Endothelial cell of umbilical vein (primary cell): ENCODE measurements around the gene IL17RB. TPM values are rescaled to one million over a fixed set of nuclear protein-coding genes. Genes with fewer than 3 reads are reported as not detected.

Experiments
- BruUV-seq: library from RNA; stranded (reverse); fragments of 400-500 nt; replicated peaks from 2 replicates; lab custom pipeline; 2021; lab: Mats Ljungman, UMichigan
- CTCF ChIA-PET: fragments of 300-600, 350-600 bp; sonication (Branson Sonifier 250); formaldehyde crosslinking; loops from one replicate; lab custom pipeline; 2021; ENCODE audit warnings: antibody characterized with exemption, inconsistent platforms; lab: Charles Lee
- POLR2A ChIA-PET: fragments of 300-600, 350-600 bp; sonication (Branson Sonifier 250); formaldehyde crosslinking; loops from one replicate; lab custom pipeline; 2021; ENCODE audit warnings: antibody characterized with exemption, inconsistent platforms; lab: Charles Lee
- DNase-seq: peaks from one replicate; pipeline ENCODE4 v3.0.0-alpha.2; 2011; ENCODE audit warnings: low read depth, low spot score
- FAIRE-seq: peaks from 2 replicates; lab custom pipeline; 2011; peaks lifted over from hg19 to GRCh38; lab: Jason Lieb, UNC
- H2AFZ ChIP-seq: 2 replicates; pipeline ENCODE4 v1.6.0; 2012; ENCODE audit warnings: low read depth, low read length, control low read depth, inconsistent platforms
- H3K27ac ChIP-seq: 2 replicates; pipeline ENCODE4 v1.5.1; 2011; ENCODE audit warnings: low read depth, mild to moderate bottlenecking, control low read depth, low read length, moderate library complexity; ENCODE audit not compliant: insufficient read depth
- H3K27me3 ChIP-seq, 2 experiments: 2 replicates each; pipeline versions ENCODE4 v1.6.0 to v1.6.1; 2011; ENCODE audit warnings: low read length in 2 of 2, mixed read lengths in 1 of 2; ENCODE audit not compliant: control insufficient read depth in 2 of 2, insufficient read depth in 2 of 2
- H3K36me3 ChIP-seq, 2 experiments: 2 replicates in 1 of 2; 3 replicates in 1 of 2; pipeline ENCODE4 v1.5.1; 2011; ENCODE audit warnings: low read length in 2 of 2, mild to moderate bottlenecking in 1 of 2, moderate library complexity in 1 of 2; ENCODE audit not compliant: control insufficient read depth in 2 of 2, insufficient read depth in 2 of 2; ENCODE audit errors: extremely low read depth in 1 of 2
- H3K4me1 ChIP-seq: 3 replicates; pipeline ENCODE4 v1.5.1; 2011; ENCODE audit warnings: mild to moderate bottlenecking, low read length; ENCODE audit not compliant: control insufficient read depth, insufficient read depth; ENCODE audit errors: extremely low read depth
- H3K4me2 ChIP-seq: 2 replicates; pipeline ENCODE4 v1.6.1; 2011; ENCODE audit warnings: low read length, control low read depth, mixed read lengths; ENCODE audit not compliant: insufficient read depth
- H3K4me3 ChIP-seq, 3 experiments: fragments of 200-600 bp in 1 of 3; sonication (generic), shearing (Covaris generic) in 1 of 3; replicated peaks in 1 of 3; 2 replicates each; pipeline ENCODE4 v1.5.1; 2011 to 2016; ENCODE audit warnings: control low read depth in 3 of 3, low read length in 3 of 3, mild to moderate bottlenecking in 2 of 3, inconsistent platforms in 1 of 3, low read depth in 1 of 3, moderate library complexity in 1 of 3; ENCODE audit not compliant: insufficient read depth in 1 of 3
- H3K79me2 ChIP-seq: 2 replicates; pipeline ENCODE4 v1.6.0; 2012; ENCODE audit warnings: low read length, inconsistent platforms; ENCODE audit not compliant: control insufficient read depth, insufficient read depth
- H3K9ac ChIP-seq: replicated peaks from 2 replicates; pipeline ENCODE3; 2011; ENCODE audit warnings: low read length, control low read depth; ENCODE audit not compliant: insufficient read depth; ENCODE audit errors: extremely low read depth
- H3K9me1 ChIP-seq: replicated peaks from 3 replicates; pipeline ENCODE4 v1.6.0; 2011; ENCODE audit warnings: mild to moderate bottlenecking, low read length; ENCODE audit not compliant: control insufficient read depth, insufficient read depth; ENCODE audit errors: extremely low read depth
- H3K9me3 ChIP-seq: replicated peaks from 2 replicates; pipeline ENCODE4 v1.5.1; 2012; ENCODE audit warnings: low read length, inconsistent platforms; ENCODE audit not compliant: control insufficient read depth, insufficient read depth
- H4K20me1 ChIP-seq: replicated peaks from 2 replicates; pipeline ENCODE3; 2011; ENCODE audit warnings: mild to moderate bottlenecking, low read length; ENCODE audit not compliant: control insufficient read depth, insufficient read depth; ENCODE audit errors: extremely low read depth
- CTCF ChIP-seq, 2 donors: IDR thresholded peaks; 1 replicate in 1 of 2; 2 replicates in 1 of 2; pipeline ENCODE4 v1.5.1; 2011; ENCODE audit warnings: low read length in 2 of 2, mild to moderate bottlenecking in 2 of 2, moderate library complexity in 2 of 2, control low read depth in 1 of 2, inconsistent platforms in 1 of 2, low read depth in 1 of 2; ENCODE audit not compliant: insufficient read depth in 1 of 2; ENCODE audit errors: extremely low read depth in 1 of 2
- EZH2 ChIP-seq: IDR thresholded peaks from 2 replicates; pipeline ENCODE4 v1.6.1; 2012; ENCODE audit warnings: borderline replicate concordance, low read depth, mild to moderate bottlenecking, moderate library complexity, low read length, inconsistent platforms; ENCODE audit not compliant: severe bottlenecking
- FOS ChIP-seq: IDR thresholded peaks from 2 replicates; pipeline ENCODE4 v1.6.1; 2011; ENCODE audit warnings: mild to moderate bottlenecking, low read length, moderate library complexity, borderline replicate concordance; ENCODE audit not compliant: insufficient read depth
- GATA2 ChIP-seq: IDR thresholded peaks from 2 replicates; pipeline ENCODE4 v1.7.0; 2011; ENCODE audit warnings: low read depth, mild to moderate bottlenecking, moderate library complexity, mixed read lengths, low read length; ENCODE audit not compliant: insufficient read length, insufficient read depth
- JUN ChIP-seq: IDR thresholded peaks from 2 replicates; pipeline ENCODE4 v1.6.1; 2011; ENCODE audit warnings: borderline replicate concordance, low read depth; ENCODE audit not compliant: insufficient read length, insufficient read depth
- MAX ChIP-seq: IDR thresholded peaks from 2 replicates; pipeline ENCODE4 v1.6.1; 2011; ENCODE audit not compliant: insufficient read depth, insufficient read length
- MYC ChIP-seq: IDR thresholded peaks from one replicate; pipeline ENCODE4 v1.6.1; 2011; ENCODE audit warnings: mild to moderate bottlenecking, low read depth, low read length
- POLR2A ChIP-seq: IDR thresholded peaks from 2 replicates; pipeline ENCODE4 v1.6.1; 2012; ENCODE audit warnings: low read depth, mild to moderate bottlenecking, control low read depth, low read length
- POLR2AphosphoS5 ChIP-seq: IDR thresholded peaks from 2 replicates; pipeline ENCODE4 v1.6.1; 2012; ENCODE audit warnings: low read depth, mild to moderate bottlenecking, control low read depth, low read length, moderate library complexity; ENCODE audit not compliant: insufficient read depth
- dilution Hi-C: fragments of 300-500 bp; cut with MboI; formaldehyde crosslinking; loops from one replicate; pipeline ENCODE4 v1.15.0; 2019; ENCODE audit warnings: low sequenced_read_pairs; ENCODE audit not compliant: extremely low pct_ligation_motif_present
- intact Hi-C: fragments of 100-400 bp; cut with micrococcal nuclease; formaldehyde crosslinking; loops from one replicate; pipeline ENCODE4 v1.10.0; 2022
- polyA plus RNA-seq, 4 experiments: library from polyadenylated mRNA; depleted of rRNA in 3 of 4; stranded (reverse) in 3 of 4; unstranded in 1 of 4; fragments of >200 nt; gene quantifications; 2 replicates each; pipeline versions ENCODE4 v1.2.1 to v1.2.3, GENCODE V29; 2011 to 2012; ENCODE audit warnings: missing spikeins in 1 of 4
- total RNA-seq: library from RNA; stranded (reverse); gene quantifications from 2 replicates; pipeline ENCODE4 v1.2.3, GENCODE V29; 2021

The IL17RB gene
- total and polyA plus RNA-seq, 2 donors (not counting 3 experiments of a cell fraction or from before 2014, with no cell fraction given), result 0.04 TPM; not detected in 1

GRCh38 chr3:53800041-53800906, 46.1 kb upstream of the IL17RB start:
- Histone ChIP-seq H3K9ac (no peak overlapping the region), H3K79me2 (no peaks in the 10 kb centered on the region), H3K9me1 (no peaks in the 10 kb centered on the region), H3K27ac (no peak overlapping the region), H3K27me3 (no peaks in the 10 kb centered on the region), H2AFZ (no peak overlapping the region), H3K9me3 (no peaks in the 10 kb centered on the region), H3K4me2 (no peak overlapping the region), H4K20me1 (no peaks in the 10 kb centered on the region), H3K4me3 (no peak overlapping the region), H3K36me3 (no peaks in the 10 kb centered on the region), H3K4me1 (no peaks in the 10 kb centered on the region)
- BruUV-seq, result no TSS peak
- TF ChIP-seq POLR2AphosphoS5, result no peak
- no peak for TF ChIP-seq MAX
- TF ChIP-seq FOS, result no peak
- no peak for TF ChIP-seq EZH2
- TF ChIP-seq JUN, result no peak
- no peak for TF ChIP-seq GATA2
- no peak for TF ChIP-seq POLR2A
- no peak for TF ChIP-seq CTCF (IDR thresholded peaks at IDR 0.05; ENCODE audit: extremely low read depth in 1 of 2, insufficient read depth in 1 of 2, low read depth in 1 of 2, low read length in 2 of 2)
- no peak for TF ChIP-seq MYC
- dilution Hi-C loops, result no loop called here
- DNase-seq, result no peak
- no peak for FAIRE-seq
- intact Hi-C loops, result no loop called here
- POLR2A ChIA-PET, result no interaction called here
- CTCF ChIA-PET, result no interaction called here
